Neuron (in vitro differentiated cells): ENCODE measurements around the gene TTC28.

ENCODE experiments used
- H2AFZ ChIP-seq: one replicate; pipeline ENCODE4 v1.6.1; 2013; ENCODE audit warnings: low read depth, mild to moderate bottlenecking, inconsistent platforms, low read length, moderate library complexity
- H3K27me3 ChIP-seq: one replicate; pipeline ENCODE4 v1.6.1; 2013; ENCODE audit warnings: low read length; ENCODE audit not compliant: insufficient read depth
- H3K36me3 ChIP-seq: one replicate; pipeline ENCODE4 v1.6.1; 2013; ENCODE audit warnings: low read length; ENCODE audit not compliant: insufficient read depth
- H3K4me1 ChIP-seq: one replicate; pipeline ENCODE4 v1.6.1; 2013; ENCODE audit warnings: low read length; ENCODE audit not compliant: insufficient read depth
- H3K4me3 ChIP-seq: 2 replicates; pipeline ENCODE4 v1.5.1; 2013; ENCODE audit warnings: mild to moderate bottlenecking, low read length, moderate library complexity
- H3K9me3 ChIP-seq: one replicate; pipeline ENCODE4 v1.6.1; 2013; ENCODE audit warnings: low read length

The TTC28 gene

GRCh38 chr22:27980424-27981148 is 699.1 kb downstream of the TTC28 start:
- Histone ChIP-seq H3K36me3 (peaks cover 55% of the 10 kb centered on the region), H3K27me3 (no peaks in the 10 kb centered on the region)

GRCh38 chr22:27978802-27979201 is 700.8 kb downstream of the TTC28 start:
- H3K9me3 ChIP-seq, result no peaks in the 10 kb centered on the region
- peaks cover 9% of the 10 kb centered on the region for H3K4me1 ChIP-seq
- no peak overlapping the region for H3K4me3 ChIP-seq
- H3K27me3 ChIP-seq, result no peaks in the 10 kb centered on the region
- H2AFZ ChIP-seq, result no peak overlapping the region
- H3K36me3 ChIP-seq, result peaks cover 37% of the 10 kb centered on the region

More at GRCh38 chr22:27980424-27981148, 699.1 kb downstream of the TTC28 start:
- no peaks in the 10 kb centered on the region for H3K4me1 ChIP-seq
- no peaks in the 10 kb centered on the region for H3K9me3 ChIP-seq
- H3K4me3 ChIP-seq, result no peak overlapping the region
- H2AFZ ChIP-seq, result no peak overlapping the region

- no peaks in the 10 kb centered on the region for H3K27me3 ChIP-seq
- H3K4me3 ChIP-seq, result no peak overlapping the region
- peaks cover 13% of the 10 kb centered on the region for H3K4me1 ChIP-seq
- peaks cover 32% of the 10 kb centered on the region for H3K36me3 ChIP-seq
- no peak overlapping the region for H2AFZ ChIP-seq
- H3K9me3 ChIP-seq, result no peaks in the 10 kb centered on the region
Observed at GRCh38 chr22:27978317-27978716, 701.3 kb downstream of the TTC28 start.

- peaks cover 13% of the 10 kb centered on the region for H3K4me1 ChIP-seq
- no peak overlapping the region for H3K4me3 ChIP-seq
- no peak overlapping the region for H2AFZ ChIP-seq
- H3K36me3 ChIP-seq, result peaks cover 15% of the 10 kb centered on the region
- H3K27me3 ChIP-seq, result no peaks in the 10 kb centered on the region
- peaks cover 2% of the 10 kb centered on the region for H3K9me3 ChIP-seq
Observed at GRCh38 chr22:27976586-27976985, 703.1 kb downstream of the TTC28 start.

GRCh38 chr22:27975381-27976013 is 704.1 kb downstream of the TTC28 start:
- H3K27me3 ChIP-seq, result no peaks in the 10 kb centered on the region
- peaks cover 13% of the 10 kb centered on the region for H3K4me1 ChIP-seq
- no peak overlapping the region for H2AFZ ChIP-seq
- peaks cover 15% of the 10 kb centered on the region for H3K36me3 ChIP-seq
- H3K4me3 ChIP-seq, result no peak overlapping the region
- H3K9me3 ChIP-seq, result peaks cover 2% of the 10 kb centered on the region

- Histone ChIP-seq H2AFZ (no peak overlapping the region), H3K4me3 (no peak overlapping the region), H3K4me1 (peaks cover 13% of the 10 kb centered on the region), H3K27me3 (no peaks in the 10 kb centered on the region), H3K36me3 (peaks cover 9% of the 10 kb centered on the region), H3K9me3 (peaks cover 2% of the 10 kb centered on the region)
Observed at GRCh38 chr22:27973846-27974245, 705.8 kb downstream of the TTC28 start.

GRCh38 chr22:27972732-27973698 is 706.6 kb downstream of the TTC28 start:
- Histone ChIP-seq H3K27me3 (no peaks in the 10 kb centered on the region), H3K36me3 (peaks cover 5% of the 10 kb centered on the region), H3K4me1 (peaks cover 13% of the 10 kb centered on the region), H3K4me3 (no peak overlapping the region), H3K9me3 (peaks cover 2% of the 10 kb centered on the region), H2AFZ (no peak overlapping the region)

GRCh38 chr22:27971926-27972325 is 707.7 kb downstream of the TTC28 start:
- no peaks in the 10 kb centered on the region for H3K27me3 ChIP-seq
- peaks cover 13% of the 10 kb centered on the region for H3K4me1 ChIP-seq
- no peaks in the 10 kb centered on the region for H3K36me3 ChIP-seq
- H2AFZ ChIP-seq, result no peak overlapping the region
- no peak overlapping the region for H3K4me3 ChIP-seq
- H3K9me3 ChIP-seq, result peaks cover 2% of the 10 kb centered on the region

- Histone ChIP-seq H2AFZ (no peak overlapping the region), H3K36me3 (no peaks in the 10 kb centered on the region), H3K27me3 (no peaks in the 10 kb centered on the region), H3K4me1 (peaks cover 13% of the 10 kb centered on the region), H3K4me3 (no peak overlapping the region), H3K9me3 (peaks cover 2% of the 10 kb centered on the region)
Observed at GRCh38 chr22:27970596-27971220, 708.9 kb downstream of the TTC28 start.

GRCh38 chr22:27966168-27967064 is 713.2 kb downstream of the TTC28 start:
- no peaks in the 10 kb centered on the region for H3K9me3 ChIP-seq
- H2AFZ ChIP-seq, result no peak overlapping the region
- peaks cover 8% of the 10 kb centered on the region for H3K4me1 ChIP-seq
- H3K27me3 ChIP-seq, result no peaks in the 10 kb centered on the region
- H3K4me3 ChIP-seq, result no peak overlapping the region
- no peaks in the 10 kb centered on the region for H3K36me3 ChIP-seq

GRCh38 chr22:27962268-27963044 is 717.2 kb downstream of the TTC28 start:
- Histone ChIP-seq H3K27me3 (no peaks in the 10 kb centered on the region), H3K4me3 (no peak overlapping the region), H2AFZ (no peak overlapping the region), H3K4me1 (peaks cover 8% of the 10 kb centered on the region), H3K36me3 (no peaks in the 10 kb centered on the region), H3K9me3 (no peaks in the 10 kb centered on the region)
